GM04503 (cell line): Measurements from ENCODE around the gene APBB2.
"Not testable (repeated sequence)": the region's sequence is repeated elsewhere in the genome, so short reads cannot be mapped to it uniquely, and the experiment has no call there.

Source experiments
- DNase-seq: peaks from one replicate; pipeline ENCODE4 v3.0.0-alpha.2; 2012; ENCODE audit warnings: low read depth

The APBB2 gene

GRCh38 chr4:40905414-40905813, 308.9 kb downstream of the APBB2 start:
- DNase-seq: no peak

- not testable (repeated sequence) for DNase-seq
Measured at GRCh38 chr4:40900531-40900930, 313.8 kb downstream of the APBB2 start.

- no peak for DNase-seq
Measured at GRCh38 chr4:40897557-40898203, 316.7 kb downstream of the APBB2 start.

GRCh38 chr4:40890764-40891163, 323.6 kb downstream of the APBB2 start:
- DNase-seq: no peak

- no peak for DNase-seq
Measured at GRCh38 chr4:40890199-40890598, 324.1 kb downstream of the APBB2 start.

- no peak for DNase-seq
Measured at GRCh38 chr4:40888933-40889332, 325.4 kb downstream of the APBB2 start.

- DNase-seq: peak; percentile 90
Measured at GRCh38 chr4:40887764-40888131, 326.6 kb downstream of the APBB2 start.

- DNase-seq: no peak
Measured at GRCh38 chr4:40886931-40887763, 327.2 kb downstream of the APBB2 start.

GRCh38 chr4:40881851-40882250, 332.5 kb downstream of the APBB2 start:
- DNase-seq: no peak

- no peak for DNase-seq
Measured at GRCh38 chr4:40881096-40881495, 333.2 kb downstream of the APBB2 start.

- no peak for DNase-seq
Measured at GRCh38 chr4:40878548-40879055, 335.7 kb downstream of the APBB2 start.

GRCh38 chr4:40877081-40877480, 337.3 kb downstream of the APBB2 start:
- no peak for DNase-seq

GRCh38 chr4:40875507-40876150, 338.7 kb downstream of the APBB2 start:
- DNase-seq: no peak

GRCh38 chr4:40874901-40875300, 339.4 kb downstream of the APBB2 start:
- no peak for DNase-seq

GRCh38 chr4:40874331-40874730, 340.0 kb downstream of the APBB2 start:
- DNase-seq: no peak

GRCh38 chr4:40871695-40872250, 342.6 kb downstream of the APBB2 start:
- no peak for DNase-seq

GRCh38 chr4:40870150-40870549, 344.2 kb downstream of the APBB2 start:
- DNase-seq: no peak

- no peak for DNase-seq
Measured at GRCh38 chr4:40865696-40866095, 348.6 kb downstream of the APBB2 start.

- no peak for DNase-seq
Measured at GRCh38 chr4:40864531-40864930, 349.8 kb downstream of the APBB2 start.

- no peak for DNase-seq
Measured at GRCh38 chr4:40858962-40859361, 355.4 kb downstream of the APBB2 start.

- no peak for DNase-seq
Measured at GRCh38 chr4:40857956-40858355, 356.4 kb downstream of the APBB2 start.

GRCh38 chr4:40856840-40857362, 357.4 kb downstream of the APBB2 start:
- no peak for DNase-seq
